Fibroblast of skin of left biceps (primary cell): Measurements from ENCODE around the gene TBC1D22B.

ENCODE experiments used
- DNase-seq, 2 experiments: peaks; one replicate each; pipeline ENCODE4 v3.0.0-alpha.2; 2013; ENCODE audit warnings: low read depth in 2 of 2

Gene TBC1D22B

DNA sequence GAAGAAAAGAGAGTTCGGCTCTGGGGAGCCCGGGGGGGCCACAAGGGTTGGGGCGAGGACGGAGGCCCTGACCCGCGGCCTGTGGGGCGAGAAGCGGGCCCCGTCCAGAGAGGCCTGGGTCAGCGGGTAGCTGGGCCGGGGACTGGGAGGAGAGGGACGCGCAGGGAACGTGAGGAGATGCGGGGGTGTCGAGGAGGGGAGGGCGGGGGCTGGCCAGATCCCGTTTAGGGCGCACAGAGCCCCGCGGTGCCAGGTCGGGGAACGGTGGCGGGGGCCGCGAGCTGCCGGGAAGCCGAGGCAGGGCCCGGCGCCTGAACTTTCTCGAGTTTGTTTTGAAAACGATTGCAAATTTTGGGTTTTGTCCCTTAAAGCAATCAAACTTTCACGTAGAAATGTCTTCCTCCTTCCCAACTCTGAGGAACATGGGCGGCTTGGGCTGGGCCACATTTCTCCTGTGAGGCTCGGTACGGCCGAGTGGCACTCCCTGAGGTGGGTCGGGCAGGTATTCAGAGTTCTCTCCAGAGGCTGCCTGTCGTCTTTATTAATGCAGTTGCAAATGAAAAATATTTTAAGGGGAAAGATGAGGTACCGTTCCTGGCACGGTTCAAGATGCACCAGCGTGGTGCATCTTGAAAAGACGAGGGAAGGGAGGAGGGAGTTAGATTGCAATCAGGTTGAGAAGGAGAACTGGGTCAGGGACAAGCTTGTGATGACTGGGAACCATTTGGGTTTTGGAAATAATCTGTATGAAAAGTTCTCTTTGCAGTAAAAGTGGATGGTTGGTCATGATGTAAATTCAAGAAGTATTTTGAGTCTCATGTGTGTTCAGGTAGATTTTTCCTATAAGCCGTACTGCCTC is 97.2 kb downstream of the TBC1D22B start:
- DNase-seq: no peak

DNA sequence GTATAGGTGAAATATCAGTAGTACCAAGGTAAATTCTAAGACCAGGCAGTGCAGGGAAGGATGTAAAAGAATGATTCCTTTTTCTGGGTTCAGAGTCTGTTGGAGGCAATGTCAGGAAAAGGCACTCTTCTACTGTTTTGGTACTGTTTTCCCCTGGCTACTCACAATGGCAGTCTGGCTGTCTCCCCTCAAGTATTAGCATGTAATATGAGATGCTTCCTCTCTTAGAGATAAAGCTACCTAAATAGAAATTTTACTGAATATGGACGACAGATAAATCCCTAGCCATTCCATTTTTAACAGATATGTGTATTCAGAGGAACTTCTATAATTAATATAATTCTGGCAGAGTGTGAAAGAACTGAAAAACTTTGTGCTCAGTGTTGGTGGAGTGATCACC is 99.7 kb downstream of the TBC1D22B start:
- DNase-seq: no peak

DNA sequence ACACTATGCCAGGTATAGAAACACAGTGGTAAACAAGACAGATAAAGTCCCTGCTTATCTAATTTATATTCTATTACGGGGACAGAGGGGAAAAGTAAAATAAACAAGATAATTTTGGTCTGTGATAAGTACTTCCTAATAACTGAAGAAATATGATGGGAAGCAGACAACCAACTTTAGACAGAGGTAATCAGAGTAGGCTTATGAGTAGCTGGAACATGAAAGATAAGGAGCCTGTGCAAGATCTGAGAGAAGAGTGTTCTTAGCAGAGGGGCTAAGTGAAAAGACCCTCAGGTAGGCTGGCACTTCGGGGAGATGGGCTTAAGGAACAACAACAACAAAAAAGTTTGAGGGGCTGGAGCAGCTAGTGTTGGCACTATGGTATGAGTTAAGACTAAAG is 100.3 kb downstream of the TBC1D22B start:
- no peak for DNase-seq

DNA sequence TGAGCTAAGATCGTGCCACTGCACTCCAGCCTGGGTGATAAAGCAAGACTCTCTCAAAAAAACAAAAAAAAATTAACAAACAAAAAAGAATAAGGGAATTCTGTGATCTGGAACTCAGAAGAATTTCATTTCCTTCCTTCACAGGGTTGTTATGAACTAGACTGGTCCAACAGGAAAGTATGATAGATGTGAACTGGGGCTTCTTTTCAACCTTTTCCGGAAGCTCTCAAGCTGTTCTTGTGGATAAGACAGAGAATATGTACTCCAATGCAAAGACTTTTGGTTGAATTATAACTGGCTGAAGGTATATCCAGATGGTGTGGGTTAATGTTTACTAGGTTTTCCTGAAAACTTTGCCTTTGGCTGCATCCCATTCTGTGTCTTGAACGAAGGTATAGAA is 101.5 kb downstream of the TBC1D22B start:
- DNase-seq: no peak

DNA sequence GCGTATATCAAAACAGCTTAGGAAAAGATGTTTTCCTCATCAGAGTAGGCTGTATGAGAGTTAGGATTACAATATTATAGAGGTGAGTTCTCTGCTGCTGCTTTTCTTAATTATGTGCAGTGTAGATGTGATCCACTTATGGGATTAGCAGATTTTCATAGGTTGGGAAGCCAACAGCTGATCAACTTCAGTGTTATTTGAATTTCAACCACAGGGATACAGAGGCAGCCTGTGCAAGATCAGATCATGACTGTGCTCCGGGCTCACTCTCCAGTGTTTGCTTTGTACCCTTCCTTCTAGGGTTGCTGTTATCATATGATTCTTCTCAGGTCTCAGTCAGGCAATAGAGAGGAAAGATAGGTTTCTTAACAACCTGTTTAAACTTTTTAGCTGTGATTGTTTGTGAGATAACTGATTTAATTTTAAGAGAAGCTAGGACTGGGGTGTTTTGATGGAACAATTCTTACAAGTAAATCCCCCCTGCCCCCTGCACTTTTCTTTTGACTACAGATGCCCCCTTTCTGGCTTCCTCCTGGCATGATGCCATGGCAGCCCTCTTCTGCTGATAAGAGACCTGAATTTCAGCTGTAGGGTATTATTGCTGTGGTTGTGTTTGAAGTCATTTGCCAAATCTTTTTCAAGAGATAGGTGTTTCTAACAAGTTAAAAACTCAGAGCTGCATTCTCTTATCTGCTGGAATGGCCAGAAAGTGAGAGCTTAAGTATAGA is 104.7 kb downstream of the TBC1D22B start:
- DNase-seq: no peak

DNA sequence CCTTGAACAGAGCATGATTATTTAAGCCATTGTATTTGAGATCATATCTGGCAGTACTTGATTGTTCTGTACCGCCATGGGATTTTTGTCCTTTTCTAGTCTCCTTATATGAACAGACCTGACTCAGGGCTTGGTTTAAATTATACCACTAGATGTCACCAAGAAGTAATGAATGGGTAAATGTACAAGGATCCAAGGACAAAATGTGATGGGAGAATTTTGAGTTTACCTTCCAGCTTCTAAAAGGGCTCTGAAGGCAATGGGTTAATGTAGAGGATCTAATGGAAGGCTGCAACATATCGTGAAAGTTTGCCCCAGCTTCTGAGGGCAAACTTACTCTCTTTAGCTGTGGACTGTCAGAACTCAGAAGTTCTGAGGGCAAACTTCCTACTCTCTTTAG is 108.2 kb downstream of the TBC1D22B start:
- DNase-seq: no peak

DNA sequence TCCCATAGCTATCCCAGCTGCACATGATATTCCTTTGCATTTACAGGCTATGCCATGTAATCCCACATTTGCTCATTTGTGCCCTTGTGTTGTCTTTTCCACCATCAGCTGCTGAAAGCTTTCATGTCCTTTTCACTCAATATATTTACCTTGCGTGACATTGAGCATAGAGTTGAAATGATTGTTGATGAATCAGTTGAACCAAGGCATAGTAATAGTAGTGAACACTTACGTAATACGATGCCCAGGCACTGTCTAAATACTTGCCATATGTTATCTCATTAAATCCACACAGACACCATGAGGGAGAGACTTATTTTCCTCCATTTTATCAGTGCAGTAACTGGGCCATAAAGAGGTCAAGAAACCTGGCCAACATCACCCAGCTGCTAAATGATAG is 109.3 kb downstream of the TBC1D22B start:
- DNase-seq: no peak

DNA sequence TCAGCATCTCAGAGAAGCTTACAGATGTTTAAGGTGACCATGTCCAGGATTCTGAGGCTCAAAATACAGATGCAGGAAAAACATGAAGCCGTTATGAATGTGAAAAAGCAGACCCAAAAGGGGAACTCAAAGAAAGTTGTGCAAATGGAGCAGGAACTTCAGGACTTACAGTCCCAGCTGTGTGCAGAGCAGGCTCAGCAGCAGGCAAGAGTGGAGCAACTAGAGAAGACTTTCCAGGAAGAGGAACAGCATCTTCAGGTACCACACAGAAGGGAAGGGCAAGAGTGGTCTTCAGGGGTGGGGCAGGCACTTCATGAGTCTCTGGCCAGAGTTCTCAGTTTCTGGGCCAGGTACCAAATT is 111.4 kb downstream of the TBC1D22B start:
- no peak for DNase-seq

DNA sequence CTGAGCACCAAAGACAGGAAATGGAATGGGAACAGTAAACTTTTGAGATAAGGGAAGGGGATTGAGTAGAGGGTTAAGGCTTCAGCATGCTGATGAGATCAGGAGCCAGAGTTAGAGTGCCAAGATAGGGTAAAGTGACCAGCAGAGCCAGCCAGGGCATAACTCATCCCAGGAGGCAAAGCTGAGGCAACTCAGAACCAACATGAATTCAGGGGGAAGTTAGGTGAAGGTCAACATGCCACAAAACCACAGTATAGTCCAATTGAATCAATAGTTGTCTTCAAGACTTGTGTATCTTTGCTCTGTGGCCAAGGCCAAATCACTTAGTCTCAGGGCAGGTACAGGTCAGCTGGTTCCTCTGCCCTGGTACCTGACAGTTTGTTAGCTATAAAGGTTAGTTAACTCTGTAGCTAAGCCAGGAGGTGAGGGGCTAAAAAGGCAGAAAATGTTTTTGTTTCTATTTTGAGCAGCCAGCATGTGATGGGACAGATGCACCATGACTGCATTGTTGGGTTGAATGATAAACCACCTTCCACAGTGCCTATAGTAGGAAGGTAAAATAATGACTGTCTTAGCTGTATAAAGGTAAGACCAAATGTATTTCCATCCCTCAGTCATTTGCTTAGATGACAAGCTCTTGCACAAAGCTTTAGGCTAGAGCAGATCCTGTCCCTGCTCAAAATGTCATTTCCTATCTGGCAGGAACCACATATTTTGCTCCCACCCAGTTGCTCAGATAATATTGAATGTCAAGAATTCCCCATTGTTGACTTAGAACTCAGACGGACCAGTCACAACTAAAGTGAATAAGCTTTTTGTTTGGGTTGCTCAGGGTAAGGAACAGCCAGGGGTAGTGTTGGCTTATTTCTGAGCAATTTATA is 112.0 kb downstream of the TBC1D22B start:
- DNase-seq: no peak

DNA sequence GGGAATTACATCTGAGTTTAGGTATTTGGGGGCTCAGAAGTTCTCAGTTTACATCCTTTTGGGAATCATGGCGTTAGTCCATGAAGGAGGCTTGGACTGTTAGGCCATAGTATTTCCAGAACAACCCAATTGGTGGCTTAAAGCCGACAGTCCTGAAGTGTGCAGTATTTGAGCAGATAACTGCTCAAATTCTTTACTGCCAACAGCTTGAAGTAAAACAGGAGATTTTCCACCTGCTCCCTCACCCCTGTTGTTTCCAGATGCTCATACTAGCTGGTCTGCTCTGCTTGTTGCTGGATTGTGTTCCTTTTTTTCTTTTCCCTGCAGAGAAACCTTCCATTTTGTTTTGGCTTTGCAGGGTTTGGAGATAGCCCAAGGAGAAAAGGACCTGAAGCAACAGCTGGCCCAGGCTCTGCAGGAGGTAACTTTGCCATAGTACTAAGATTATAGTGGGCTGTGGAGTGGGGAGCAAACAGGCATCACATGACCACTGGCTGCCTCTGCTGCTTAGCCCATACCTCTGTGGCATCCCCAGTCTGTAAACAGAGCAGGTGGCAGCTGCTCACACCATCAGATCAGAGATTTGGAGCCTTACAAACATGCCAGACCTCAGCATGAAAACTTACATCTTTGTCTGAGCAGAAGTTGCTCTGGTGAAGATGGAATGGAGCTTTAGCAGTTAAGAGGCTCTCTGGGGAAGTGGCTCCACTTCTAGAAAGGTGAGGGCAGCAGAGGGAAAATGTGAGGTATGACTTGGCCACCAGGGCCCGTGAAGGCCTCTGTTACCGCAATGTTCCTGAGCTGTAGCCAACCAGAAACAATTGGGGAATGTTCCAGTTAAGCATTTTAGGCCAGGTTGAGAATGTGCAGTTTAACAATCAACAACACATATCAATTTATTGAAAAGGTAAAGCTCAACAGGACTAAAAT is 113.8 kb downstream of the TBC1D22B start:
- no peak for DNase-seq

DNA sequence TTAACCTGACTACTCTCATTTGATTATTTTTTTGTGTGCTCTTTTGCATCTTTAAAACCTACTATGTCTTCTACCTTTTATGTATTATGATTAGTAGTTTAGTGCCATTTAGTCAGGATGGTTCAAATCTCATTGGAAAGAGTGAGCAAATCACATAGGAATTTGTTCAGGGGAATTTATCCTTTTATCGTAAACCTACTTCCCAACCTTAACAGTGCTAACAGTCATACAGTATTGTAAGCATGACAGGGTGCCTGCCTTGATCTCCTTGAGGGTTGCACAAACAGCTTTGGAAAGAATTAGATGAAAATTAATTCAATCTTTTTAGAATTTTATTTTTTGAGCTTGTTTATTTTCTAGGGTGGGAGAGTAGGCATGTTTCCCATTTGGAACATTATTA is 114.5 kb downstream of the TBC1D22B start:
- DNase-seq: no peak

DNA sequence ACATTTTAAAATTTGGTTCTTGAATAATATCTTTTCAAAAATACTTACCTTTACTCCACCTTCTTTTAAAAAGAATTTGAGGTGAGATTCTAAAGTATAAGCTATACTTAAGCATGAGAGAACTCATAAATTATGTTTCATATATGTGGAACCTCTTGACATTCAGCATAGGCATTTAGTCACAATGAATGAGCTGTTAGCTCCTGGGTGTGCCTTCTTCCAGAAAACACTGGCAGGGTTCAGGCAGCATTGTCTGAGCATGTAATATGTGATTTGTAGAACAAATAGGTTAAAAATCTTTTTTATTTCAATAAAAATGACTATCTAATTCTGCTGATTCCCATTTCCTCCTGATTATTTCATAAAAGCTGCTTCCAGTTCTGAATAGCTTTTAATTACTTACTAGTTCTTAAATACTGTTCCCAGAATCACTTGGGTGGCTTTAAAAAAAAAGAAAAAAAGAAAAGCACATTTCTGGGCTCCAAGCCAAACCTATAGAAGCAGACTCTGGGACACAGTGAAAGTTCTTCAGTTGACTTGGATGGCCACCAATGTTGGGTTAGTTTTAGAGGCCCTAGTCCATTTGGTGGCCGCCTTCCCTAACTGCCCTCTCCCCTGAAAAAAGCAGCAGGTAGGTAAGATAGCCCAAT is 116.4 kb downstream of the TBC1D22B start:
- DNase-seq: no peak

DNA sequence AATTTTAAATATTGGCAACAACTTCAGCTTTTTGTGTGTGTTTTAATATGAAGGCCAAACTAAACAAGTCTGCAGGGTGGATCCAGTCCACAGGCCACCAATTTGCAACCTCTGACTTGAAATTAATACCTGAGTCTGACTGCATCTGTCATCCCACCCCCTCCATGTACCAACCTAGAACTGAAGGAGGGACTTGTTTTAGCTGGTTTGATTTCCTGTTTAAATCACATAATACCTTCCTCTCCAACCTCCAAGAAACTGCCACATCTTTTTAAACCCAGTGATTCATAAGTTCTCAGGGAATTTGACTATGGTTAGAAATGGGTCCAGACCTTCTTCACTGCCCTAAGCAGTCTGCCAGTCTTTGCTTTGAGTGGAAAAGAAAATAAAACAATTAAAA is 117.8 kb downstream of the TBC1D22B start:
- no peak for DNase-seq

DNA sequence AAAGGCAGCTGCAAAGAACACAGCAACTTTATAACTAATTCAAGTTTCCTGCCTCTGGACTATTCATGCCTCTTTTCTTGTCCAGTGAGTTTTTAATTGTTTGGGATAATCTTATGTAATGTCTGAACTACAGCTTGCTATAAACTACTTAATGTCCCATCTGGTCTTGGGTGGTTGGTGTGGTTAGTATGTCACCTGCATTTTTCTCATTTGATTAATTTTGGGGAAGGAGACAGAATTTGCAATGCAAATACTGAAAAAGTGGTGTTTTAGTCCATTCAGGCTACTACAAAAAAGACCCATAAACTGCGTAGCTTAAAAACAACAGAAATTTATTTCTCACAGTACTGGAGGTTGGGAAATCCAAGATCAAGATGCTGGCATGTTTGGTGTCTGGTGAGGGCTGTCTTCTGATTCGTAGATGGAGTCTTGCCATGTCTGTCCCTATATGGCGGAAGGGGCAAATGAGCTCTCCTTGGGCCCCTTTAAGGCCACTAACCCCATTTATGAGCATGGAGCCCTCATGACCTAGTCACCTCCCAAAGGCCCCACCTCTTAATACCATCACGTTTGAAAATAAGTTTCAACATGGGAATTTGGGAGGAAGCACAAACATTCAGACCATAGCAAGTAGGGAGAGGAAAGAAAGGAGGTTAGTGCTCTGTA is 118.6 kb downstream of the TBC1D22B start:
- no peak for DNase-seq

DNA sequence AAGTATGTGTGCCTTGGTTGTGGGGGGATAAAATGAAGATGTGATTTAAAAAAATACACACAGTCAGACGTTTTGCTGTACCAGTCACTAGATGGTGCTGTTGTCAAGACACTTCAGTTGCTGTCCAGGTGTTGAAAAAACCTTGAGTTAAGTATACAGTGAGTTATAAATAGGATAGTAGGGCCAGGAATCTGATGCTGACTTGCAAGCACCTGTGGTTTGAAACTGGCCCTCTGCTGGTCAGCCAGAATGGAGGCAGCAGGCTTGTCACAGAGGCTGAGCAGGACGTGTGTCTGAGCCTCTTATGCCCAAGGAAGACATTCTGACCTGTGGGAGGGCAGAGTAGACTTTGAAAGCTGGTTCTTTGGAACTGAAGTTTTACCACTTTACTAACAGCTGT is 124.0 kb downstream of the TBC1D22B start:
- peak in 1 of 2 experiments; percentile 9 for DNase-seq
